T follicular helper cell (primary cell): ENCODE results near the gene RAPGEF4.

Source experiments
- DNase-seq: peaks from one replicate; pipeline ENCODE4 v3.0.0-alpha.2; 2020; ENCODE audit warnings: low read depth

Gene RAPGEF4

DNA sequence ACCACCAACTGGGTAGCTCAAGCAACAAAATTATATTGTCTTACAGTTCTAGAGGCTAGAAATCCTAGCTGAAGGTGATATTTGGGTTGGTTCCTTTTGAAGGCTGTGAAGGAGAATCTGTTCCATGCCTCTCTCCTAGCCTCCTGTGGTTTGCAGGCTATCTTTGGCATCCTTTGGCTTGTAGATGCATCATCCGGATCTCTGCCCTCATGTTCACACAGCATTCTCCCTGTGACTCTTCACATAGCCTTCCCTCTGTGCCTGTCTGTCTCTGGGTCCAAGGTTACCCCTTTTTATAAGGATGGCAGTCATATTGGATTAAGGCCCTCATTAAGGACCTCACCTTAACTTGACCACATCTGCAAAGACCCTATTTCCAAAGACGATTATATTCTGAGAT lies 261.4 kb downstream of the RAPGEF4 start:
- no peak for DNase-seq

DNA sequence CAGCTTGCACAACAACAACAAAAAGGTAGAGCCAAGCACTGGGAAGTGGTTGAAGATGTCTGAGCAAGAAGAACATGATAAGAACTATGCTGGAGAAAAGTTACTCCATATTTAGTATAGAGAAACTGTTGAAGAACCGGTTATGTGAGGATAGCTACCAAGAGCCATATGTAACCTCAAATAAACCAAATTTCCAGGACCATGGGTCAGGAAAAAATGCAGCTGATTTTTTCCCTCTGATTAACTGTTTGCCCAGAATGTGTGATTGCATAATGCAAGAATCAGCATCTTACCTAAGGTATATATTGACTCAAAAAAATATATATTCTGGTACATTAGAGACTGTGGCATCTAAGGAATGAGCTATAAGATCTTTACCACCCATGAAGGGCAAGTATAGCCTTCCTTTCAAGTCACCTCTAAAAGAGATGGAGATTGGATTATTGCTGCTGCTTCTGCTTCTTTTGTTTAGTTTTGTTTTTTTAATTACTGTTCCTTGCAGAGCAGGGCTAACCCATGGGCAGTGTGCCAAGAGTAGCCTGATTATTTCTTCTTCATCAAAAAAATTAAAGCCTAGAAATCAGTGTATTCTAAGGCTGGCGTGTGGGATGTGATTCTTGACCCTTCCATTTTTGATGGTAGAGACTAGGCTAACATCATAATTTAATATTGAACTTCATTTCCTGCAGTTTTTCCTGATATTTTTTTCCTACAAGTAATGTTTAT lies 263.1 kb downstream of the RAPGEF4 start:
- no peak for DNase-seq

DNA sequence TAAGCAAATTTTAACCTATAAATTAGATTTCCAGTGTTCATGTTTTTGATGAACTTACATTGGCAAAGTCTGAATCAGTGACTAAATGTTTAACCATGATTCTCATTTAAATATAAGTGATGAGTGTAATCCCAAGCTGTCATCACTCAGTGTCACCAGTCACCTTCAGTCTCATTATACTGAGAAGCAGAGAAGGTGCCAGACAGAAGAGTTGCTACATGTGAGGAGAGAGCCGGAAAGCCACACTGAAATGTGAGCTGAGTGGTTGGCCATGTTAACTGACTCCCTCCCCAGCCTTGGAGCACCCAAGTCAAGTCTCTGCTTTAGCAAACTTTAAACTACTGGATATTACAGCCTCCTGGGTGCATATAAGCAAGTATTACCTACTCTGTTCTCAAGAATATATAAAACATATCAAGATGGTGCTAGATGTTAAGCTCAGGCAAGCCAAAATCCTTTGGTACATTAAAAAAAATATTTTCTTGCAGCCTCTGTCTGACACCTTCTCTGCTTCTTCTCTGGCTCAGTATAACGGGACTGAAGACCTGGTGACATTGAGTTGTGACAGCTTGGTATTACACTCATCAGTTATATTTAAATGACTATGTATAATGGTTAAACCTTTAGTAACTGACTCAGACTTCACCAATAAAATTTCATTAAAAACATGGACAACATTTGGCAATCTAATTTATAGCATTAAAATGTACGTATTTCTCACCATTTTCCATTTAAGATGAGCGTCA lies 264.2 kb downstream of the RAPGEF4 start:
- DNase-seq = no peak

DNA sequence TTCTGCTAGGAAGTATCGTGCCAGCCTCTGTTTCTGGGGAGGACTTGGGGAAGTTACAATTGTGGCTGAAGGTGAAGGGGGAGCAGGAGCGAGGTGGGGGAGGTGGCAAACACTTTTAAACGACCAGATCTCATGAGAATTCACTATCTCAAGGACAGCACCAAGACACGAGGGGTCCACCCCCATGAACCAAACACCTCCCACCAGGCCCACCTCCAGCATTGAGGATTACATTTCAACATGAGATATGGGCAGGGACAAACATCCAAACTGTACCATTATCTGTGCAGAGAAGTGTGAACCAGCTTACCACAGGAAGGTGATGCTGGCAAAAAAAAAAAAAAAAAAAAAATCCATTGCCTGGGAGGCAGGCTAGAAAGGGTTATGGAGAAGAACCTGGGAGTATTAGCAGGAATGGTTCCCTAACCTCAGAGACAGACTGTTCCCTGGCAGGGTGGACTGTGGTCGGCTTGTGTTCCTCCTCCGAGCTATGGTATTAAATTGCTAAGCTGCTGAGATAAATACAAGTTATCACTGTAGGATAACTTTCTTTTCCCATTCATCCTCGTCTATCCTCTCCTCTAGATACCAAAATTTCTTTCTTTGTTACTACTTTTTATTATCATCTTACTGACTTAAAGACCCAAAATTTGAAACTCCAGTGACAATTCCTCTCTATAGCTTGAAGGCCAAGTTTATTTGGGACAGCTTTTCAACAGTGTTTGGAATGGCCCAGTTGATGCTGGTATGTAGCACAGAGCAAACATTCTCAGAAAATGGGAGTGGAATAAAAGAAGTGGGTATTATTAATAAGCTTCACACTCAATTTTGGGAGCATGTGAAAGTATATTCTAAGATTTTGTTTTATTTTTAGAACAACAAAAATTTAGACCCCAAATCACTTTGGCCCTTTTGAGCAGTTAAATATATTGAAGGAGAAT lies 266.3 kb downstream of the RAPGEF4 start:
- no peak for DNase-seq

DNA sequence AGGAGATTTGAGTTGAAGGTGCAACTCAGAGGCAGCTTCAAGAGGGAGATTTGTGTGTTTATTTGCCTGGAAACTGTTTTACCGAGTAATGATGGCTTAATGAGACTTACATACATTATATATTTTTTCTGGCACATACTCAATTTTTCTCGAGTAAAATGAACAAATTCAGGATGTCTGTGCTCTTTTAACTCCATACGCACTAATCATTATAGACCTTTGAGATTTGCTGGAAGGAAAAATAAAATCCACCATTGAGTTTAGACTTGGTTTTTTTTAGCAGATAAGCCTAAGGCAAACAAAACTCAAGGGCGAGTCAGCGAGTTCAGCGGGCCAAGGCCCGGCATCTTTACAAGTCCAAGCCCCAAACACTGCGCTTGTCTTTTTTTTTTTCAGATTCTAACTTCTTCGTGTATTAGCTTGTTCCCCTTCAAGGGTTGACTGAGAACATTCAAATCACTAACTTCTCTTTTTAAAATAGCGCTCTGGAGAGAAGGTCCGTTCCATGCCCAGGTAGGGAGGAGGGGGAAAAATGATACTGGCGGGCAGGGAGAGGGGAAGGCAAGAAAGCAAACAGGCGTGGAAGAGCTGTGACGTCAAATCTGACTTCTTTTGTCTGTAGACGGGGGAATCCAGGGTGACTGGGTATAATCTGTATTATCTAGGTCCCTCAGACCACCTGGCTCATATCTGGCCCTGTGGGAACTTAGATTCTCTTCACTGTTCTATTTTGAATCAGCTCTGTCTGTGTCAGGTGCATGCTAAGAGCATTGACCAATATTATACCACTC lies 267.3 kb downstream of the RAPGEF4 start:
- DNase-seq = no peak

DNA sequence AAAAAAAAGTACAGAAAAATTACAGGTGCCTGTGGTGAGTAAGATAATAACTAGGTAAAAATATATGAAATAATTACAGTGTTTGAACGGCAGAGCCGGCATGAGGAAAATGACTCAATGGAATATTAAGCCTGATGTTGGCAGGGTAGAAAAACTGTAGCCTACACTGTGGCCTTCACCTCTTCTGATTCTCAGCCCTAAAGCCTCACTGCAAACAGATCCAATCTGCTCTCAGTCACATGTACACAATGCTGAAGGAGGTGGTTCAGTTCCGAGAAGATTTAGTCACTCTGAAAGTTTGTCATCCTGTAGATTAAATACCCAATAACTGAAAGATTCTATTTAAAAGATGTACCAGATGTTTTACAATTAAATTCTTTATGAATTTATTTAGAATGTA lies 273.1 kb downstream of the RAPGEF4 start:
- no peak for DNase-seq

DNA sequence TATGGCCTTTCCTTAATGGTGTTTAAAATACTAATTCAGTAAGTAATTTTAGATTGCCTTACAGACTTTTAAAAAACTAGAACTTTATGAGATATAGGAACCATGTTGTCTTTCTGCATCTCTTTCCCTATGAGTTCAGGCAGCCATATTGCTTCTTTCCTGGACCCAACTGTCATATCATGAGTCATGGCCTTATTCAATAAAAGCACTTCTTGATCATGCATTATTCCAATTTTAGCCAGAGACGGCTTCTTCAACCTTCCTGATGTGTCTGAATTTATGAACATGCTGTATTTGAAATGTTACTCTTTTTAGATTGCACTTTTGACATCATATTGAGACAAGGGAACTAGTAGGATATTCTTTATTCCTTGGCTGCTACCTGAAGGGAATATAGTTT lies 274.6 kb downstream of the RAPGEF4 start:
- DNase-seq = no peak

DNA sequence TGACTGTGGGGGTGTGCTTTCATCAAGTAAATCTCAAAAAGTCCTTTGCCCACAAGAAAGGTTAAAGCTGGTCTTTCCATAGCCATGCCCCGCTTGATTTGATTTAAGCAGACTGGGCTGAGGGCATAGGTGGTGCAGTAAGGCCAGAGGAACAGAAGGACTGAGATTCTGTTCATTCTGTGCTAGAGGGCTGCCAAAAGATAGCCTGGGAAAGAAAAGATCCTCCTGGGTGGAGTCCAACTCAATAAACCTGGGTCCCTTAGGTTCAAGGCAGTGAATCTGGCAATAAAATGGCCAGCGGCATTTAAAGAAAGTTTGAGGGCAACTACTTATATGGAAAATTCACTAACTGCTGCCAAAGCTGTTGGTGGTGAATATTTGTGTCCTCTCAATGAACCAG lies 280.8 kb downstream of the RAPGEF4 start:
- no peak for DNase-seq

DNA sequence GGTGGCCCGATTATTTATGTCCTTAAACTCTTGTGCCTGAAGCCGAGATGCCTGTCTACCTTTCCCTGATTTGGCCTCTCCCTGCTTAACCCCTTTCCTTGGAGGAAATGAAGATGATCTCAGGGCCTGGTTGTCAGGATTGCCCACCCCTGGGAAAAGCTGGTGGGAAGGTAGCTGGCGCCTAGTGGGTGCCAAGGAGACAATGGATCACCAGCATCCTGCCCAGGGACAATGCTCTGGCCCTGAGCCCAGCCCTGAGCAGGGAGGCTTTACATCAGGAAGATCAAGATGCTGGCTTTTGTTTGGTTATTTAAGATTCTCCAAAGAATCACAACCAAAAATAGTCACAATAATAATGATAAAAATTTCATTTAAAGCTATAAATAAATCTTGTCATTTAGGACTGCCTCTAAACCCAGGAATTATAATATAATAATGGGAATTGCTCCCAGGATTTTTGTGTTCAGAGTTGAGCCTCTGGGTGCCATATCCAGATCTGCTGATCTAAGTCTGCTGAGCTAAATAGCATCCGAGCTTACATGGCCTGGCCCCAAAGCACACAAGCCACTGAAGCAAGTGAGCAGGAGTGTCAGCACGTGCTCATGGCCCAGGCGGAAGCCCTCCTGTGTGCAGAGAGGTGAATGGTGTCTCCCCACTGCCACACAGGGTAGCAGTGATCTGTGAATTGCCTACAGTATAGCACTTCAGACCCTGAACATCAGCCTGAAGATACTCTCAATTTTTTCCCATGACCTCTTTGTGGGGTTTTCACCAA lies 282.2 kb downstream of the RAPGEF4 start:
- no peak for DNase-seq

DNA sequence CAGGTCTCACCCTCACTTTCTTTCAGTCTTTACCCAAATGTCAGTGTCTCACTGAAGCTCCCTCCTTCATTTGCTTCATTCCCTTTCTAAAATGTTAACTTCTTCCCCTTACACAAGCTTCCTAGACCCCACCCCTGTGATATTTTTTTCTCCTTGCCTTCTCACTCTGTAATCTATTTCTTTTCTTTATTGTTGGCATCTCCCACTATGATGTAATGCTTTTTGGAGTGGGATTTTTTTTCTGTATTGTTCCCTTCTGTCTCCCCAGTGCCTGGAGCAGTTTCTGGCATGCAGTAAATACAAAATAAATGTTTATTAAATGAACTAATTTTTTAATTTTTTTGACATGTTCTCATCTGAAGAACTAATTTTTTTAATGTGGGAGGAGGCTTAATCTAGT lies 284.1 kb downstream of the RAPGEF4 start:
- no peak for DNase-seq

DNA sequence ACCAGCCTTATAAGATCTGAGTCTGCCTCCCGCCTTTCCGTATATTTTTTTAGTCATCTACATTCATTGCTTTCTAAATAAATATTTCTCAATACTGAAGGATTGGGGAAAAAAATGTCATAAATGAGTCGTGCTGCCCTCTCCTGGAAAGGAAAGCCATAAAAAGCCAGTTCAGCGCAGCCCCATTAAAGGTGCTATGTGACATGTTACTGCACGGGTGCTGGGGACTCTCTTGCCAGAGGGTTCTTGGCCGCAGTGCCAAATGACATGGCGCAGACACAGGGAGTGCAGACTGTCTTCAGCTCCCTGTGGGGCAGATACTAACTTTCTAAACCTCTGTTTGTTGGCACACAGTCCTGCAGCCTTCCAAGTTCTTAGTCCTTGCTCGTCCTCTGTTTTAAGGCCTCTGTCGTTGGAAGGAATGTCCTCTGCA lies 286.3 kb downstream of the RAPGEF4 start:
- no peak for DNase-seq

DNA sequence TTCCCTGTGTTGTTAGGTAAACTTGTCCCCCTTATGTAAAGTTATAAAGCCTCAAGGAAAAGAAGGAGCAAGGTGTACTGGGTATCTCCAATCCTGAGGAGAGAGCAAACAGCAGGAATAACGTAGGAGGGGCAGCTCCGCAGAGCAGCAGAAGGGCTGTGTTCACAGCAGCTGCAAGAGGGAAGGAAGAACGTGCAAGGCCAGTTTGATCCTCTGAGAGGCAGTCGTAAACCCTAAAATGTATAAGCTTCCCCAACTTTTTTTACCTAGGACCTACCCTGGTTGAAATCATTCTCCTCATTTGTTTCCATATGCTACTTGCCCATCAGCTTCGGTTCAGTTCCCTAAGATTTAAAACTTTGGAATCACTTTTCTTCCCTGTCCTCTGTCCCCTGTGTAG lies 288.1 kb downstream of the RAPGEF4 start:
- DNase-seq = no peak

DNA sequence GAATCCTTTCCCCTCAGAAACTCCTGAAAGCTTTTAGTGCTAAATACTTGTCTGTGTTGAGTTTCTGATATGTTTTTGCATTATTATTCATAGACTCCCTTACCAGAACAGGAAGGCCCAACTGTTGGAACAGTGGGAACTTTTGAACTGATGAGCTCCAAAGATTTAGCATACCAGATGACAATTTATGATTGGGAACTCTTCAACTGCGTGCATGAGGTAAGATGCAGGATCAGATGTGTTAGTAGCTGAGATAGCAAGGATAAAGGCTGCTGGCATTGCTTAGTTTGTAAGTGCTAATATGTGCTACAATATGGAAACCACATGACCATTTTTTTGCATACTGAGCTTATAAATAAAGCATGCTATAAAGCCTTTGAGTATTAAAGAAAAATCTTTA lies 290.8 kb downstream of the RAPGEF4 start:
- DNase-seq = no peak

DNA sequence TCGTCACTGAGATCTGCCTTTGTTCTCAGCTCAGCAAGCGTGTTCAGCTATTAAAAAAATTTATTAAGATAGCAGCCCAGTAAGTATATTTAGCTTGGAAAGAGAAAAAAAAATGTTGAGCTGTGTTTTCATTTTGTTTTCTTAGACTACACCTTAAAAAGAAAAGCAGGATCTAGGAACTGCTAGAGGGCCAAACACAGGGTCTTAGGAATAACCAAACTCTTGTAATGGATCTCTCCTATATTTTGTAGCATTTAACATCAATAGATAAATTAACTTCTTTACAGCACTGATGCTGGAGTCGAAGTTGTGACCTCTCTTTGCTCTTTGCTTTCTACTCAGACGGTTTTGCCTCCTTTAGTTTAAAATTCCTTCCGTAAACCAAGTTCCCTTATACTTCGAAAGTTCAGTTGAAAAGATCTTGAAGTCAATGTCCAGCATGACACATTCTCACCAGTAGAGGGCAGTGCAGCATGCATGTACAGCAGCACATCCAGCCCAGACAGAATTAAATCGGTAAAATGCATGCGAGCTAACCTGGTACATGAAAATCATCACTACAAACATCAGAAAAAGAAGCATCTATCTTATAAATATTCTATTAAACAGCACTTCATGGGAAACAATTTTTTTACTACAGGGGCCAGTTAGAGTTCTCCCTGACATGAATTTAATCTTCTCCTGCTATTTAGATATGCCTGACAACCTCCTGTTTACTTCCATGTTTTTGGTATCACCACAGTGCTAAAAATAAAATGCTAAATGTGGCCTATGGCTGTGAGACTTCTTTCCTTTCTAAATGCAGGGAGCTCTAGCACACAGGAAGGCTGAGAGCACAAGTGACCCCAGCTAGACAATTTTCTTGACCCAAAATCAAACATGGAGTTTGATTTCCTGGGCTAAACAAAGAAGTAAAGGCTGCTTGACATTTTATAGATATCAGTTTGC lies 291.8 kb downstream of the RAPGEF4 start:
- peak; percentile 60 for DNase-seq

DNA sequence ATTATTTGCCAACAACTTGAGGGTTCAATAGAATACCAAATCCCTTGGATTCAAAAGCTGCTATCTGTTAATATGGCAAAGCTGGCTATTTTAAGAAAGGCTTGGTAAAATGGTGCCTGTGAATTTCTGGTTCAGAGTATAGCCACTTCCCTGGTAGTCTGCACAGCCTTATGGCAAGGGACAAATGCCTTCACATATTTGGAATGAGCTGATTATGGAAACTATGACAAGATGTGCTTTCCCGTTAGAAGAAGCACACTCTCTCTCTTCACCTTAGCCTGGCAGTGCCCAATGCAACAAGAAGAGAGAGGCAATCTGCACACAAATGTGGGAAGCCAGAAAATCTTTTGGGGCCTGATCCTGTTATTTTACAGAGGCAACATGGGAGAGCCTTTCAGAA lies 292.5 kb downstream of the RAPGEF4 start:
- DNase-seq = no peak

DNA sequence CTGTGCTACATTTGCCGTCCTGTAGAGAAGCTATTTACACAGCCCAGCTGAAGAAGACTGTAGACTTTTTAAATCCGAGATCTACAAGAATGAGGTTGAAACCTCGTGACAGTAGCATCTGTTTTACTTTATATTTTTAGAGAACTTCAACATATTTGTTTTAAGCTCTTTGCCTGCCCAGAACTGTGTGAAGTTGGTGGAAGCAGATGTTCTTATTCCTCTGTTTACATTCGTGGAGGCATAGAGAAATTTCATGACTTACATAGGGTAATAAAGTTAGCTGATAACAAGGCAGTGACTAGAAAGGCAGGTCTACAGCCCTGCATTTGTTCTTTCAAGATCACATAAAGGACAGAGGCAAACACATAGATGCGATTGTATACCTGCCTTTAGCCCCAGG lies 293.0 kb downstream of the RAPGEF4 start:
- DNase-seq = no peak

DNA sequence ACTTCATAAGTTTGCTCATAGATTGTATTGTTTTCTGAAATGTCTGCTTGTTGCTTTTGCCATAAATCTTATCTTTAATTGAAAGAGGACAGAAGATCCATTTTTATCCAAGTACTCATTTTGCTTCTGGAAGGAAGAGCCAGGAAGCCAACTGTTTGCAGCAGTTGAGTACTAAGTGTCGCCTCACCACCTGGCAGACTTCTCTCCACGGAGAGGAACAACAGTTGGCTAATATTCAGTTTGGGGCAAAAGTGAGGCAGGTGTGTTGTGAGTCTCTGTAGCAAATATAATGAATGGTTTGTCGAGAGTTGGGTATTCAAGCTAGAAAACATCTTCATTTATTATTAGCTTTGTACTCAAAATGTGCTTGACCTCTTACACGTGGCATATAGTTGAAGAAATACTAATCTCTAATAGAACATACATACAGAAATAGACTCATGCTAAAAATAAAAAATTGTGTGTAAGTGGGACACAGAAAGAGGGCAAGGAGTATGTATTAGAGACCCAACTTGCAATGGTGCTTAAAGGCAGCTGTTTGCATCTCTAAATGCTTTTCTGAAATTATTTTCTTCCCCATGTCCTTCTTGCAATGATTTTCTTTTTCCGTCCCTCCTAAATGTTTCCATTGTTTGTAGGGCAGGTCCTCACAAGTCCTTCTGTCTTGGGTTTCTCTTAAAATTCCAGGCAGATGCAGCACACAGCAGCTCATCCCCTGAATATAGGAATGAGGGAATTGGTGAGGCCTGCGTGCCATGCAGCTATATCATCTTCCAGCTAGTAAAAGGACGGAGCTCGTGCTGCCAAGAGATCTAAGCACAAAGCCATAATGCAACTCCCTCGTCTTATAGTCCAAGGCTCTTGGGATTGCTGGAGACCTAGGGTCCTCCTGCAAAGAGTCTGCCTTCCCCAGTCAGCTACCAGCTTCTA lies 295.2 kb downstream of the RAPGEF4 start:
- DNase-seq = no peak

DNA sequence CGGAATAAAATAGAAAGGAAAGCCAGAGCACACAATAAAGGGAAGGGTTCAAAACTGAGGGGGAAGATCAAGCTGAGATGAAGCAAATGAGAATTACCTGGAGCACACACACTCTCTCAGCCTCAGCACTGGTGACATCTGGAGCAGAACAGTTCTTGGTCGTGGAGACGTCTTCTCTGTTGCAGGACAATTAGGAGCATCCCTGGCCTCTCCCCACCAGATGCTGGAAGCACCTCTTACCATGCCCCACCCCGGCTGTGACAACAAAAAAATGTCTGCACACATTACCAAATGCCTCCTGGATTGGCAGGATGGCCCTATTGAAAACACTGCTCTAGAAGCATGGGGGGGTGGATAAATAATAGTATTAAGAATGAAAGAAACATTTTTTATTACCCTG lies 296.4 kb downstream of the RAPGEF4 start:
- DNase-seq = no peak

DNA sequence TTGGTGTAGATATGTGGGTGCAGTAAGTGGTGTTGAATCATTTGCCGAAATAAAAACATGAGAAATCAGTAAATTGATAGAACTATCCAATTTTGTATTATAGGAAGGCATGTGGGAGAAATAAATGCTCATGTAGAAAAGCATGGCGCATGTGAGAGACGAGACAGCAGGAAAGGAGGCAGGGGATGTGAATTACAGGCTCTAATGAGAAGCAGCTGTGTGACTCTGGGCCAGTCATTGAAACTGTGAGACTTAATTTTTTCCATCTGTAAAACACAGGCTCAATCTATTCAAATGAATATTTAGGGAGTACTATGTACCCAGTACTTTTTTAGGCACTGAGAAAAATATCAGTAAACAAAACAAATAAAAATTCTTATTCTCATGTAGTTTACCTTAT lies 297.4 kb downstream of the RAPGEF4 start:
- DNase-seq = no peak
